BE2C (cell line): ENCODE results near the gene ACSM6.
"Not testable (repeated sequence)": the region's sequence is repeated elsewhere in the genome, so short reads cannot be mapped to it uniquely, and the experiment has no call there.

Experiments
- DNase-seq: peaks from one replicate; pipeline ENCODE4 v3.0.0-alpha.2; 2020
- H3K27me3 ChIP-seq: fragments of 250-450 bp; sonication (Bioruptor Pico); 2 replicates; pipeline ENCODE4 v1.5.1; 2020; ENCODE audit warnings: mild to moderate bottlenecking
- H3K36me3 ChIP-seq: fragments of 250-450 bp; sonication (Bioruptor Pico); 2 replicates; pipeline ENCODE4 v1.5.1; 2020; ENCODE audit warnings: mild to moderate bottlenecking
- H3K4me1 ChIP-seq: fragments of 250-450 bp; sonication (Bioruptor Pico); 2 replicates; pipeline ENCODE4 v1.5.1; 2020
- H3K4me3 ChIP-seq: 2 replicates; pipeline ENCODE4 v1.5.1; 2011; ENCODE audit warnings: low read depth, low read length
- H3K9me3 ChIP-seq: fragments of 250-450 bp; sonication (Bioruptor Pico); 2 replicates; pipeline ENCODE4 v1.5.1; 2020
- CTCF ChIP-seq: IDR thresholded peaks from 2 replicates; pipeline ENCODE4 v1.5.1; 2012; ENCODE audit warnings: mild to moderate bottlenecking, low read depth, low read length

Gene ACSM6

GRCh38 chr10:95234951-95235350 is 40.9 kb downstream of the ACSM6 start:
- DNase-seq, result no peak
- Histone ChIP-seq H3K27me3 (no peaks in the 10 kb centered on the region), H3K4me1 (no peaks in the 10 kb centered on the region), H3K9me3 (no peaks in the 10 kb centered on the region), H3K4me3 (no peak overlapping the region), H3K36me3 (no peaks in the 10 kb centered on the region)
- TF ChIP-seq CTCF, result no peak

GRCh38 chr10:95235676-95236067 is 41.6 kb downstream of the ACSM6 start:
- no peaks in the 10 kb centered on the region for H3K27me3 ChIP-seq
- H3K4me1 ChIP-seq, result no peaks in the 10 kb centered on the region
- no peak for DNase-seq
- no peak for TF ChIP-seq CTCF
- H3K36me3 ChIP-seq, result no peaks in the 10 kb centered on the region
- no peak overlapping the region for H3K4me3 ChIP-seq
- H3K9me3 ChIP-seq, result no peaks in the 10 kb centered on the region

- H3K36me3 ChIP-seq, result no peaks in the 10 kb centered on the region
- H3K9me3 ChIP-seq, result no peaks in the 10 kb centered on the region
- H3K27me3 ChIP-seq, result no peaks in the 10 kb centered on the region
- H3K4me3 ChIP-seq, result no peak overlapping the region
- H3K4me1 ChIP-seq, result no peaks in the 10 kb centered on the region
- no peak for TF ChIP-seq CTCF
- DNase-seq, result no peak
These were observed 42.2 kb downstream of the ACSM6 start for GRCh38 chr10:95236068-95236903.

GRCh38 chr10:95237376-95238170 is 43.5 kb downstream of the ACSM6 start:
- H3K4me1 ChIP-seq, result no peaks in the 10 kb centered on the region
- no peak overlapping the region for H3K4me3 ChIP-seq
- H3K27me3 ChIP-seq, result no peaks in the 10 kb centered on the region
- H3K9me3 ChIP-seq, result no peaks in the 10 kb centered on the region
- no peak for DNase-seq
- no peaks in the 10 kb centered on the region for H3K36me3 ChIP-seq
- no peak for TF ChIP-seq CTCF

- H3K9me3 ChIP-seq, H3K4me1 ChIP-seq, H3K27me3 ChIP-seq, H3K36me3 ChIP-seq, DNase-seq, H3K4me3 ChIP-seq: not testable (repeated sequence)
These were observed 46.1 kb downstream of the ACSM6 start for GRCh38 chr10:95240096-95240495.

GRCh38 chr10:95240811-95241210 is 46.8 kb downstream of the ACSM6 start:
- no peaks in the 10 kb centered on the region for H3K36me3 ChIP-seq
- no peaks in the 10 kb centered on the region for H3K9me3 ChIP-seq
- H3K4me1 ChIP-seq, result no peaks in the 10 kb centered on the region
- no peak overlapping the region for H3K4me3 ChIP-seq
- no peak for DNase-seq
- no peak for TF ChIP-seq CTCF
- H3K27me3 ChIP-seq, result no peaks in the 10 kb centered on the region
